Fibroblast of lung (primary cell): ENCODE results near the gene TMPRSS4. TPM values are rescaled to one million over a fixed set of nuclear protein-coding genes. Genes with fewer than 3 reads are reported as not detected.

Source experiments
- DNase-seq, 2 donors: peaks; one replicate each; pipeline versions ENCODE4 v3.0.0 to v3.0.0-alpha.2; 2010; ENCODE audit warnings: low read depth in 2 of 2
- H2AFZ ChIP-seq: 2 replicates; pipeline ENCODE4 v1.5.1; 2012; ENCODE audit warnings: low read length, control low read depth, inconsistent platforms
- H3K27ac ChIP-seq: 2 replicates; pipeline ENCODE4 v1.5.1; 2011; ENCODE audit warnings: low read length, control low read depth; ENCODE audit not compliant: insufficient read depth
- H3K27me3 ChIP-seq: 2 replicates; pipeline ENCODE4 v1.5.1; 2011; ENCODE audit warnings: mild to moderate bottlenecking, low read length; ENCODE audit not compliant: control insufficient read depth, insufficient read depth
- H3K36me3 ChIP-seq: 2 replicates; pipeline ENCODE4 v1.5.1; 2011; ENCODE audit warnings: low read length; ENCODE audit not compliant: control insufficient read depth, insufficient read depth
- H3K4me1 ChIP-seq: 2 replicates; pipeline ENCODE4 v1.5.1; 2011; ENCODE audit warnings: low read length; ENCODE audit not compliant: control insufficient read depth, insufficient read depth; ENCODE audit errors: extremely low read depth
- H3K4me2 ChIP-seq: 2 replicates; pipeline ENCODE4 v1.5.1; 2011; ENCODE audit warnings: low read length, control low read depth; ENCODE audit not compliant: insufficient read depth; ENCODE audit errors: extremely low read depth
- H3K4me3 ChIP-seq, 4 experiments: fragments of 200-600 bp in 1 of 4; sonication (generic) in 1 of 4; replicated peaks in 1 of 4; 2 replicates each; pipeline ENCODE4 v1.5.1; 2011 to 2016; ENCODE audit warnings: low read length in 4 of 4, low read depth in 3 of 4, mild to moderate bottlenecking in 3 of 4, control low read depth in 2 of 4, inconsistent platforms in 1 of 4, mixed read lengths in 1 of 4; ENCODE audit not compliant: insufficient read depth in 1 of 4; ENCODE audit errors: control extremely low read depth in 1 of 4
- H3K79me2 ChIP-seq: 2 replicates; pipeline ENCODE4 v1.5.1; 2012; ENCODE audit warnings: mild to moderate bottlenecking, low read length, inconsistent platforms; ENCODE audit not compliant: control insufficient read depth, insufficient read depth
- H3K9ac ChIP-seq: 2 replicates; pipeline ENCODE4 v1.5.1; 2011; ENCODE audit warnings: mild to moderate bottlenecking, low read length, control low read depth; ENCODE audit not compliant: insufficient read depth
- H3K9me3 ChIP-seq: 2 replicates; pipeline ENCODE4 v1.5.1; 2012; ENCODE audit warnings: low read depth, low read length; ENCODE audit not compliant: control insufficient read depth, insufficient read depth
- H4K20me1 ChIP-seq: 2 replicates; pipeline ENCODE4 v1.5.1; 2011; ENCODE audit warnings: low read length; ENCODE audit not compliant: control insufficient read depth, insufficient read depth; ENCODE audit errors: extremely low read depth
- CTCF ChIP-seq, 2 donors: IDR thresholded peaks in 1 of 2; conservative IDR thresholded peaks in 1 of 2; 1 replicate in 1 of 2; 2 replicates in 1 of 2; pipeline ENCODE4 v1.5.1; 2011 to 2012; ENCODE audit warnings: low read length in 2 of 2, control low read depth in 1 of 2, inconsistent platforms in 1 of 2, low read depth in 1 of 2, mild to moderate bottlenecking in 1 of 2
- EZH2 ChIP-seq: IDR thresholded peaks from 2 replicates; pipeline ENCODE4 v1.5.1; 2012; ENCODE audit warnings: low read length, control low read depth, mild to moderate bottlenecking; ENCODE audit errors: missing control alignments
- polyA plus RNA-seq, 2 donors: library from polyadenylated mRNA; depleted of rRNA in 1 of 2; stranded (reverse) in 1 of 2; unstranded in 1 of 2; fragments of >200 nt; gene quantifications; 2 replicates each; pipeline ENCODE4 v1.2.1, GENCODE V29; 2011 to 2012; ENCODE audit warnings: missing spikeins in 1 of 2
- total RNA-seq: library from RNA; depleted of rRNA; stranded (reverse); fragments of >200 nt; gene quantifications from 2 replicates; pipeline ENCODE4 v1.2.1, GENCODE V29; 2014

The TMPRSS4 gene
- total and polyA plus RNA-seq, 2 donors (not counting 1 experiment from before 2014, with no cell fraction given), result not detected

GRCh38 chr11:118148856-118149255 is 72.0 kb downstream of the TMPRSS4 start:
- Histone ChIP-seq H3K79me2 (no peaks in the 10 kb centered on the region), H3K27ac (no peak overlapping the region), H3K36me3 (no peaks in the 10 kb centered on the region), H3K4me2 (no peak overlapping the region), H3K9me3 (no peaks in the 10 kb centered on the region), H3K27me3 (peaks cover 34% of the 10 kb centered on the region), H4K20me1 (no peaks in the 10 kb centered on the region), H3K4me3 (no peak overlapping the region), H3K9ac (no peak overlapping the region), H3K4me1 (no peaks in the 10 kb centered on the region), H2AFZ (no peak overlapping the region)
- TF ChIP-seq CTCF (conservative IDR thresholded peaks at IDR 0.05 in 1 of 2, IDR thresholded peaks at IDR 0.05 in 1 of 2; ENCODE audit: low read depth in 1 of 2, low read length in 2 of 2) (no peak), EZH2 (no peak)
- peak in 1 of 2 donors; percentile 19 for DNase-seq

DNA sequence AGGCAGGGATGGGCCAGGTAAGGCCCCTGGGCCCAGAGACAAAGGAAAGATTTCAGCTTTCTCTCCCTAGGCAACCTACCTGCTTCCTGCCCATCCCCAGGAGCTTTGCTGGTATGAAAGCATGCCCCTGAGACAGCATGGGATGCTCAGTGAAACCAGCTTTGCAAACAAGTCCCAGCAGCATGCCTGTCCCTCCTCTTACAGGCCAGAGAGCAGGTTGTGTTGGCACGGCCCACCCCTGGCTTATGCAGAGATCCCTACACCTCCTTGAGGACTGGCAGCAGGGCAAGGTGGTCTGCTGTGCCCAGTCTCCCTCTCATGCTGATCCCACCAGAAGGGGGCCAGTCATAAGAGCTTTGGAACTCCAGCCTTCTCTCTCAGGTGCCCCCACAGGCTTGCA is 72.6 kb downstream of the TMPRSS4 start:
- no peaks in the 10 kb centered on the region for H4K20me1 ChIP-seq
- H3K4me2 ChIP-seq, result no peak overlapping the region
- no peak overlapping the region for H3K27ac ChIP-seq
- H3K36me3 ChIP-seq, result no peaks in the 10 kb centered on the region
- peaks cover 41% of the 10 kb centered on the region for H3K27me3 ChIP-seq
- TF ChIP-seq CTCF (conservative IDR thresholded peaks at IDR 0.05 in 1 of 2, IDR thresholded peaks at IDR 0.05 in 1 of 2; ENCODE audit: low read depth in 1 of 2, low read length in 2 of 2), result no peak
- no peak overlapping the region for H3K4me3 ChIP-seq
- no peak for DNase-seq
- H3K79me2 ChIP-seq, result no peaks in the 10 kb centered on the region
- no peaks in the 10 kb centered on the region for H3K4me1 ChIP-seq
- no peak overlapping the region for H3K9ac ChIP-seq
- H3K9me3 ChIP-seq, result no peaks in the 10 kb centered on the region
- no peak overlapping the region for H2AFZ ChIP-seq

GRCh38 chr11:118151431-118151830 is 74.6 kb downstream of the TMPRSS4 start:
- Histone ChIP-seq H3K9ac (no peak overlapping the region), H4K20me1 (no peaks in the 10 kb centered on the region), H3K36me3 (no peaks in the 10 kb centered on the region), H3K9me3 (no peaks in the 10 kb centered on the region), H3K4me1 (no peaks in the 10 kb centered on the region), H3K27me3 (peaks cover 57% of the 10 kb centered on the region), H3K79me2 (no peaks in the 10 kb centered on the region), H3K27ac (no peak overlapping the region), H3K4me2 (no peak overlapping the region), H2AFZ (no peak overlapping the region), H3K4me3 (no peak overlapping the region)
- TF ChIP-seq EZH2, result no peak
- TF ChIP-seq CTCF (conservative IDR thresholded peaks at IDR 0.05 in 1 of 2, IDR thresholded peaks at IDR 0.05 in 1 of 2; ENCODE audit: low read depth in 1 of 2, low read length in 2 of 2), result no peak
- DNase-seq, result peak in 1 of 2 donors; percentile 63
